Uterus (tissue), 4 donors: Measurements from ENCODE around the gene CHST11. TPM values are rescaled to one million over a fixed set of nuclear protein-coding genes. Genes with fewer than 3 reads are reported as not detected.

ENCODE experiments used
- DNase-seq, 2 donors: peaks; one replicate each; pipeline ENCODE4 v3.0.0-alpha.2; 2019 to 2020
- H3K27ac ChIP-seq, 2 donors: fragments of 200-600 bp; sonication (generic); 1 replicate in 1 of 2; 2 replicates in 1 of 2; pipeline ENCODE4 v1.5.1; 2016 to 2018
- H3K27me3 ChIP-seq, 2 donors: fragments of 200-600 bp; sonication (generic); one replicate each; pipeline ENCODE4 v1.5.1; 2018 to 2019; ENCODE audit warnings: control low read depth in 1 of 2
- H3K36me3 ChIP-seq, 2 donors: fragments of 200-600 bp; sonication (generic); one replicate each; pipeline ENCODE4 v1.5.1; 2019; ENCODE audit warnings: control low read depth in 1 of 2
- H3K4me1 ChIP-seq, 2 donors: fragments of 200-600 bp; sonication (generic); one replicate each; pipeline ENCODE4 v1.5.1; 2018 to 2019; ENCODE audit warnings: control low read depth in 1 of 2
- H3K4me3 ChIP-seq, 2 donors: fragments of 200-600 bp; sonication (generic); 1 replicate in 1 of 2; 2 replicates in 1 of 2; pipeline ENCODE4 v1.5.1; 2018 to 2019; ENCODE audit warnings: mild to moderate bottlenecking in 1 of 2
- H3K9me3 ChIP-seq, 2 donors: fragments of 200-600 bp; sonication (generic); one replicate each; pipeline ENCODE4 v1.5.1; 2019; ENCODE audit warnings: control low read depth in 1 of 2
- CTCF ChIP-seq, 4 experiments: fragments of 200-600 bp in 2 of 4; fragments of 450-650 bp in 2 of 4; sonication (generic) in 2 of 4; IDR thresholded peaks; one replicate each; pipeline ENCODE4 v1.5.1; 2016 to 2019; ENCODE audit warnings: antibody characterized with exemption in 4 of 4, mild to moderate bottlenecking in 2 of 4, moderate library complexity in 1 of 4
- POLR2A ChIP-seq, 2 donors: fragments of 450-650 bp; IDR thresholded peaks; one replicate each; pipeline ENCODE4 v1.6.1; 2016; ENCODE audit warnings: antibody characterized with exemption in 2 of 2, mild to moderate bottlenecking in 1 of 2, moderate library complexity in 1 of 2
- intact Hi-C: fragments of 100-400 bp; cut with DNase I; formaldehyde crosslinking; loops from one replicate; pipeline ENCODE4 v1.15.1; 2023; ENCODE audit warnings: low total_unique reads
- total RNA-seq, 4 donors: library from RNA; depleted of rRNA in 3 of 4; stranded (reverse); fragments of >200 nt in 3 of 4; gene quantifications; one replicate each; pipeline versions ENCODE4 v1.1.0 to v1.2.4, GENCODE V29; 2014 to 2023
- donor health status: DM: yes; HTN: yes; CAD: no.

CHST11 gene
- total RNA-seq, 4 donors from 2014 or later: 21.0 to 82.1 (median 58.7) TPM

GRCh38 chr12:104734541-104735095 is 277.9 kb downstream of the CHST11 start:
- H3K4me1 ChIP-seq: peaks cover 0 to 13% of the 10 kb centered on the region in 2 donors
- no peaks in the 10 kb centered on the region for H3K9me3 ChIP-seq
- DNase-seq: no peak
- no peak overlapping the region for H3K4me3 ChIP-seq
- TF ChIP-seq POLR2A (IDR thresholded peaks at IDR 0.05): no peak
- TF ChIP-seq CTCF (IDR thresholded peaks at IDR 0.05): no peak
- H3K27me3 ChIP-seq: no peaks in the 10 kb centered on the region
- no peaks in the 10 kb centered on the region for H3K36me3 ChIP-seq
- intact Hi-C loops: no loop called here
- no peak overlapping the region for H3K27ac ChIP-seq

GRCh38 chr12:104735801-104736200 is 279.1 kb downstream of the CHST11 start:
- H3K4me1 ChIP-seq: peaks cover 0 to 18% of the 10 kb centered on the region in 2 donors
- no peaks in the 10 kb centered on the region for H3K27me3 ChIP-seq
- no peak overlapping the region for H3K4me3 ChIP-seq
- DNase-seq: no peak
- intact Hi-C loops: no loop called here
- no peak overlapping the region for H3K27ac ChIP-seq
- H3K9me3 ChIP-seq: no peaks in the 10 kb centered on the region
- H3K36me3 ChIP-seq: no peaks in the 10 kb centered on the region
- TF ChIP-seq POLR2A (IDR thresholded peaks at IDR 0.05) (no peak), CTCF (IDR thresholded peaks at IDR 0.05) (no peak)

- DNase-seq: no peak
- H3K4me3 ChIP-seq: no peak overlapping the region
- H3K27me3 ChIP-seq: no peaks in the 10 kb centered on the region
- no peaks in the 10 kb centered on the region for H3K36me3 ChIP-seq
- TF ChIP-seq POLR2A (IDR thresholded peaks at IDR 0.05) (no peak), CTCF (IDR thresholded peaks at IDR 0.05) (no peak)
- peaks cover 0 to 18% of the 10 kb centered on the region in 2 donors for H3K4me1 ChIP-seq
- no peaks in the 10 kb centered on the region for H3K9me3 ChIP-seq
- intact Hi-C loops: no loop called here
- no peak overlapping the region for H3K27ac ChIP-seq
These were observed 279.6 kb downstream of the CHST11 start for GRCh38 chr12:104736307-104736706.

- no peak for DNase-seq
- Histone ChIP-seq H3K9me3 (no peaks in the 10 kb centered on the region), H3K4me3 (no peak overlapping the region), H3K36me3 (no peaks in the 10 kb centered on the region), H3K4me1 (peaks cover 0 to 18% of the 10 kb centered on the region in 2 donors), H3K27ac (no peak overlapping the region), H3K27me3 (no peaks in the 10 kb centered on the region)
- intact Hi-C loops: no loop called here
- no peak for TF ChIP-seq CTCF (IDR thresholded peaks at IDR 0.05)
- no peak for TF ChIP-seq POLR2A (IDR thresholded peaks at IDR 0.05)
These were observed 280.4 kb downstream of the CHST11 start for GRCh38 chr12:104737113-104737512.

GRCh38 chr12:104737791-104738301 is 281.1 kb downstream of the CHST11 start:
- intact Hi-C loops: no loop called here
- DNase-seq: no peak
- Histone ChIP-seq H3K9me3 (no peaks in the 10 kb centered on the region), H3K4me3 (no peak overlapping the region), H3K27ac (no peak overlapping the region), H3K4me1 (peaks cover 0 to 18% of the 10 kb centered on the region in 2 donors), H3K36me3 (no peaks in the 10 kb centered on the region), H3K27me3 (no peaks in the 10 kb centered on the region)
- TF ChIP-seq CTCF (IDR thresholded peaks at IDR 0.05) (no peak), POLR2A (IDR thresholded peaks at IDR 0.05) (no peak)
